Measurements from ENCODE around the gene DDX52. TPM values are rescaled to one million over a fixed set of nuclear protein-coding genes. Genes with fewer than 3 reads are reported as not detected.

The DDX52 gene
- total and polyA plus RNA-seq, 2 of the 13 experiments (the other 11 are each of a cell fraction or from before 2014, with no cell fraction given), result 8.9 to 36.1 TPM

DNA sequence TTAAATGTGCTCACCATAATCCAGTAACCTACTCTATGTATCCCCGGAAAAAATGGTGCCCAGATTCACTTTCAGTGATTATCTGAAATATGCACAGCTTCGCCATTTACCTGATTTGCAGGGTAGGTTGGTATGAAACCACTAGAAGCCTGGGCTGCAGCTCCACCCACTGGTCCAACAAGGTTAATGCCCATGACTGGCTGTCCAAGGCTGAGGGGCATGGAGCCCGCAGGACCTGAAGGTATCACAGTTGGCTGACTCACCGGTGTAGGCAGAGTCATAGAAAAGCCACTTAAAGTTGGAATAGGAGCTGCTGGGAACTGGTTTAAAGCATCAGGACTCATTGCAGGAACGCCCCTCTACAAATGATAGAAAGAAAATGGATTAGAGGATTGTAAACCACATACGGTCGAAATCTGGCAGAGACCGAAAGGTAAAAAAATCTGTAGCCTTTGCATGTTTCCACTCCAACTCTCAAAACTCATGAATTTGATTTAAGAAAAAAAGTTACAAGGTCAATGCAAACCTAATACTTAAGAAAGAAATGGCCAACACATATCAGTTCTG lies 72.6 kb downstream of the DDX52 start (continued):
- TF ChIP-seq, protein P1, sequence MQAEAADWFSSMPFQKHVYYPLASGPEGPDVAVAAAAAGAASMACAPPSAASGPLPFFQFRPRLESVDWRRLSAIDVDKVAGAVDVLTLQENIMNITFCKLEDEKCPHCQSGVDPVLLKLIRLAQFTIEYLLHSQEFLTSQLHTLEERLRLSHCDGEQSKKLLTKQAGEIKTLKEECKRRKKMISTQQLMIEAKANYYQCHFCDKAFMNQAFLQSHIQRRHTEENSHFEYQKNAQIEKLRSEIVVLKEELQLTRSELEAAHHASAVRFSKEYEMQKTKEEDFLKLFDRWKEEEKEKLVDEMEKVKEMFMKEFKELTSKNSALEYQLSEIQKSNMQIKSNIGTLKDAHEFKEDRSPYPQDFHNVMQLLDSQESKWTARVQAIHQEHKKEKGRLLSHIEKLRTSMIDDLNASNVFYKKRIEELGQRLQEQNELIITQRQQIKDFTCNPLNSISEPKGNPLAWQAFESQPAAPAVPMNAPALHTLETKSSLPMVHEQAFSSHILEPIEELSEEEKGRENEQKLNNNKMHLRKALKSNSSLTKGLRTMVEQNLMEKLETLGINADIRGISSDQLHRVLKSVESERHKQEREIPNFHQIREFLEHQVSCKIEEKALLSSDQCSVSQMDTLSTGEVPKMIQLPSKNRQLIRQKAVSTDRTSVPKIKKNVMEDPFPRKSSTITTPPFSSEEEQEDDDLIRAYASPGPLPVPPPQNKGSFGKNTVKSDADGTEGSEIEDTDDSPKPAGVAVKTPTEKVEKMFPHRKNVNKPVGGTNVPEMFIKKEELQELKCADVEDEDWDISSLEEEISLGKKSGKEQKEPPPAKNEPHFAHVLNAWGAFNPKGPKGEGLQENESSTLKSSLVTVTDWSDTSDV (CRISPR knock-in tag; IDR thresholded peaks at IDR 0.05), result no peak
- TF ChIP-seq FOSL2 (CRISPR knock-in tag; IDR thresholded peaks at IDR 0.05) (0 out of 2 replicates have a peak, but pooled peaks have one; percentile 6), ZNF784 (CRISPR knock-in tag; IDR thresholded peaks at IDR 0.05; ENCODE audit: borderline replicate concordance) (no peak), JUNB (CRISPR knock-in tag; IDR thresholded peaks at IDR 0.05; ENCODE audit: borderline replicate concordance) (no peak), ZNF503 (CRISPR knock-in tag; IDR thresholded peaks at IDR 0.05) (no peak), MIER3 (CRISPR knock-in tag; IDR thresholded peaks at IDR 0.05; ENCODE audit: borderline replicate concordance) (no peak), SIN3B (IDR thresholded peaks at IDR 0.05; ENCODE audit: low read length) (no peak), ZBTB37 (CRISPR knock-in tag; IDR thresholded peaks at IDR 0.05) (no peak), NR2F6 (IDR thresholded peaks at IDR 0.05) (no peak), NR2F6 (CRISPR knock-in tag; IDR thresholded peaks at IDR 0.05) (no peak), ZNF253 (CRISPR knock-in tag; IDR thresholded peaks at IDR 0.05; ENCODE audit: borderline replicate concordance) (no peak), PRDM10 (CRISPR knock-in tag; IDR thresholded peaks at IDR 0.05; ENCODE audit: low read depth) (no peak), SMC3 (IDR thresholded peaks at IDR 0.05; ENCODE audit: low read length) (peak; percentile 53), HNRNPUL1 (IDR thresholded peaks at IDR 0.05; ENCODE audit: low read depth, low read length) (no peak), MIXL1 (CRISPR knock-in tag; IDR thresholded peaks at IDR 0.05) (no peak), TEAD3 (CRISPR knock-in tag; optimal IDR thresholded peaks at IDR 0.05; ENCODE audit: borderline replicate concordance) (peak; percentile 25)
- TF ChIP-seq, protein P2, sequence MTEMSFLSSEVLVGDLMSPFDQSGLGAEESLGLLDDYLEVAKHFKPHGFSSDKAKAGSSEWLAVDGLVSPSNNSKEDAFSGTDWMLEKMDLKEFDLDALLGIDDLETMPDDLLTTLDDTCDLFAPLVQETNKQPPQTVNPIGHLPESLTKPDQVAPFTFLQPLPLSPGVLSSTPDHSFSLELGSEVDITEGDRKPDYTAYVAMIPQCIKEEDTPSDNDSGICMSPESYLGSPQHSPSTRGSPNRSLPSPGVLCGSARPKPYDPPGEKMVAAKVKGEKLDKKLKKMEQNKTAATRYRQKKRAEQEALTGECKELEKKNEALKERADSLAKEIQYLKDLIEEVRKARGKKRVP (CRISPR knock-in tag; IDR thresholded peaks at IDR 0.05), result peak in 1 of 2 experiments; percentile 28; a peak in 1 of 4 replicates

Measured in HepG2 (cell line).